Stimulated activated CD8-positive, alpha-beta memory T cell treated with anti-CD3 and anti-CD28 coated beads, Interleukin-15, amount 100 ng/mL, for 48 hours (primary cell): Measurements from ENCODE around the gene P3H2.

ENCODE experiments used
- DNase-seq, 2 donors: peaks; one replicate each; pipeline ENCODE4 v3.0.0-alpha.2; 2020; ENCODE audit warnings: low read depth in 2 of 2

Gene P3H2

DNA sequence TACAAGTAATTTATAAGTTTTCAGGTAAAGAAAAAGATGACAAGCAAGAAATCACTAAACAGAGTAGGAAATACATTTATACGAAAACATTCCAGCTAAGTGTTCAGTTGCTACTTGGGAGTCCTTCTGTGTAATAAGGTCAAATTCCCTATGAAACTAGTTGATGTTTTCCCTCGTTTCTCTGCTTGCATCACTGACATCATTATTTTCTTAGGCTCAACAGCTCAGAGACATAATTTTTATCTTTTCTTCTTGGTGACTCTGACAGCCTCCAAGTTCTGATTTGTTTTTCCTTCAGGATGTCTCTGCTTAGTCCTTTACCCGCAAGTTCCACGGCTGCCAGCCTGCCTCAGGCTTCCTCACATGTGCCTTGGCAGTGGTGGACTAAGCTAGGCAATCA, 173.6 kb downstream of the P3H2 start:
- no peak for DNase-seq

GRCh38 chr3:189945935-189946709, 174.6 kb downstream of the P3H2 start:
- DNase-seq, result no peak

- no peak for DNase-seq
These were observed 176.2 kb downstream of the P3H2 start for GRCh38 chr3:189944285-189945145.

- no peak for DNase-seq
These were observed 177.7 kb downstream of the P3H2 start for GRCh38 chr3:189942948-189943347.

- DNase-seq, result no peak
These were observed 179.0 kb downstream of the P3H2 start for GRCh38 chr3:189941679-189942078.

DNA sequence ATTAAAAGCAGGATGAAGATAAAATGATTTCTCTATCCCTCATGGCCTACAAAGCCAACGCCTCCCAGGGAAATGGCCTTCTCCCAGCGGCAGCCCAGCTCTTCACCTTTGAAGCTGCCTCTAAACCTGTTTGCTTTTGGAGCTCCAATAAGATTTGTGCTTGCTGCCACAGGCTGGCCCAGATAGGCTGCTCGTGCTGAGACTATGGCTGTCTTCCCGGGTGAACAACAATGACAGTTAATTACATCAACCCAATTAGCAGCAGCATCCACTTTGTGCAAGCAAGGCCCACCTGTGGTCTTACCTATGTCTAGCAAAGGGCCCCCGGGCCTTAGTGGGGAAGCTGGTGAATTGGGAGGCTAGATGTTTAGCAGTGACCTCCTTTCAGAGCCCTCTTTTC, 179.6 kb downstream of the P3H2 start:
- no peak for DNase-seq

GRCh38 chr3:189937302-189938127, 183.2 kb downstream of the P3H2 start:
- DNase-seq, result no peak

GRCh38 chr3:189936201-189936945, 184.3 kb downstream of the P3H2 start:
- no peak for DNase-seq

GRCh38 chr3:189927975-189928895, 192.5 kb downstream of the P3H2 start:
- DNase-seq, result no peak

DNA sequence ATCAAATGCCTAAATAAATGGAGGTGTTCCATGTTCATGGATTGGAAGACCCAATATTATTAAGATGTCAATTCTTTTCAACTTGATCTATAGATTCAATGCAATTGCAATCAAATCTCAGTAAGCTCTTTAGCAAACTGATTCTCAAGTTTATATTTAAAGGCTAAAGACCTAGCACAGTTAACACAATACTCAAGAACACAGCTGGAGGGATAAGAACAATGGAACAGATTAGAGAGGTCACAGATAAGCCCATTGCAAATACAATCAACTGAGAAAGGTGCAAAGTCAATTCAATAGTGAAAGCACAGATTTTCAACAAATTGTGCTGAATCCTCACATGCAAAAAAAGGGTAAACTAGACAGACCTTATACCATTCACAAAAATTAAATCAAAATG, 198.9 kb downstream of the P3H2 start:
- no peak for DNase-seq

DNA sequence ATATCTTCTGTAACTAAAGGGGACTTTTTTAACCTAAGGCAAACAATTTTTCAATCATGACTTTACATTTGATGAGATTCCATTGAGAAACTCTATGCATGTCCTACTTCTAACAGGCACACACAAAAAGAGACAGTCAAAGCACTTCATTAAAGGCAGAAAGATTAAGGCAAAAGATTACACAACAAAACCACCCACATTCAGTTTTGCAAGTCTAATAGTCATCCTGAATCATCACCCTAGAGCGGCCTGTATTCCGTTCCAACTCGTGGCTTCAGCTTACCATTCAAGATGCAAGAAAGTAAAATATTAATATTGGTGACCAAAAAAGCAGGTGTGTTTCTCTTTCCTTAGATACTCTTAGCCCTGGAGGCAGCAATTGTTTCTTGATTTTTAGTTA, 205.9 kb downstream of the P3H2 start:
- DNase-seq, result no peak

- no peak for DNase-seq
These were observed 209.7 kb downstream of the P3H2 start for GRCh38 chr3:189911001-189911400.

DNA sequence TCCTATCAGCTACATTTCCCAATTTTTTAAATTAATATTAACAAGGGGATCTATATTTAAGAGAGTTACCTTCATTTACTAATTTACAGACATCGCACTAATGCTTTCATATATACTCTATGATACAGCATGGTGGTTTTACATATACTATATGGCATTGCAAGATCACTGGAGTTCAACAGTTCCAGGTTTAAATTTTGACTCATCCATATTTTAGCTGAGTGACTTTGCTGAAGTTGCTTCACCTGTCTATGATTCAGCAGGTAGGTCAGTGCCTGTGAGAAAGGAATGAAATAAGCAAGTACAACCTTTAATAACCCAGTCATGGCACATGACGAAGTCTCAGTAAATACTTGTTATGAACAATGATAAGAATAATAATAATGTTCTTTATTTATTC, 211.1 kb downstream of the P3H2 start:
- no peak for DNase-seq

GRCh38 chr3:189909139-189909538, 211.6 kb downstream of the P3H2 start:
- DNase-seq, result no peak

DNA sequence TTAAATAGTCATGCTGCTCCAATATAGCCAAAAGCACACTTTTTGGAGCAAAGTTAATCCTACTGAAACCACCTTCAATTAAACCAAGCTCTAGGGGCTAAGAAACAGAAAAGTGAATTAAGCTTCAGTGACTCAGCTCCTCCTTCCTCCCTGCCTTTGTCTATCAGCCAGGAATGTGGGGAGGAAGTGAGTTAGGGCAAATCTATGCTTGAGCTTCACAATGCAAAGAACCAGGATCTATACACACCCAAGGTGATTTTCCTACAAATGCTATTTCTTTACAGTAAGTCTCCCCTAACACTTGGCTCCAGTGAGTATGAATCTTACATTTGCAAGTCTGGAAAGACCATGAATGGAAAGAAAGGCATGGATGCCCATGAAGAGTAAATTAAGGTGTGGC, 212.1 kb downstream of the P3H2 start:
- no peak for DNase-seq

DNA sequence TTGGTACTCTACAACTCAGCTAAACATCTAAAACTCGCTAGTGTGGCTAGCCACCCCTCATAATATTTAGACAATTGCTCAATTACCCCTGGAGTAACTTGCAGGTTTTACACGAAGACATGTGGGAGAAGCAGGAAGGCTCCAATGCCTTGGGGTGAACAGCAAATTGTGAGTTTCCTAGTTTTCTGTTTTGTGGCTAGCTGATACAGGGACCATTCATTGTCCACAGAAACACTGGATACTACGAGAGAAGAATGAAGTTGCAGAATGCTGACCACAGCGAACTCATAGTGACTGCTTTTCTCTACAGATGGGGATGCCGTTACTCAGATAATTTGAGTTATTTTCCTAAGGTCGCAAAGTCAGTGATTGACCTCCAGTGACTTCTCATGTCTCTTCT, 212.9 kb downstream of the P3H2 start:
- no peak for DNase-seq
